Neuron (in vitro differentiated cells): ENCODE measurements around the gene CHRD.

Experiments used
- H2AFZ ChIP-seq: one replicate; pipeline ENCODE4 v1.6.1; 2013; ENCODE audit warnings: low read depth, mild to moderate bottlenecking, inconsistent platforms, low read length, moderate library complexity
- H3K27me3 ChIP-seq: one replicate; pipeline ENCODE4 v1.6.1; 2013; ENCODE audit warnings: low read length; ENCODE audit not compliant: insufficient read depth
- H3K36me3 ChIP-seq: one replicate; pipeline ENCODE4 v1.6.1; 2013; ENCODE audit warnings: low read length; ENCODE audit not compliant: insufficient read depth
- H3K4me1 ChIP-seq: one replicate; pipeline ENCODE4 v1.6.1; 2013; ENCODE audit warnings: low read length; ENCODE audit not compliant: insufficient read depth
- H3K4me3 ChIP-seq: 2 replicates; pipeline ENCODE4 v1.5.1; 2013; ENCODE audit warnings: mild to moderate bottlenecking, low read length, moderate library complexity
- H3K9me3 ChIP-seq: one replicate; pipeline ENCODE4 v1.6.1; 2013; ENCODE audit warnings: low read length

The CHRD gene

DNA sequence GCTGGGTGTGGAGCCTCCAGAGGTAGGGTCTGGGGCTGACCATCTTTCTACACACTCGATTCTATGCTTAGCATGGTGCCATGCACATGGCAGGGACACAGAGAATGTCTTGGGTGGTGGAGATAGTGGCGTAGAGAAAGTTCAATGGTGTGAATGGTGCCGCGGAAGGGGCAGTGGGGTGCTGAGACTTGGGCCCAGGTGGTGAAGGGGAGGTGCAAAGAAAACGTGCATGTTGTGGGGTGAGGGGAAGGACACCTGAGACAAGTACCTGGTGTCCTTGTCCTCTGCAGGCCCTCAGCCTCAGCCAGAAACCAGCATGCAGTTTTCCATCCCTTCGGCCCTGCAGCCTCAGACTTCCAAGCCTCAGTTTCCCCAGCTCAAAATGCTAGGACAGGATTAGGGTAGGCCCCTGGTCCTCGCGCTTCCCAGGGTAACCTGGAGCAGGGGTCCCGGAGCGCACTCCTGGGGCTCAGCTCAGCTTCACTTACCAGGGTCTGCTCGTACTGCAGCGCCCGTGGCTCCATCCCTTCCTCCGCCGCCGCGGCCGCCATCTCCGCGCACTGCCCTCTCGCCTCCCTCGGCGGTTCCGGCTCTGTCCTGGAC lies 18.8 kb upstream of the CHRD start:
- Histone ChIP-seq H3K27me3 (no peaks in the 10 kb centered on the region), H3K4me3 (peak overlapping the region; percentile 62)

DNA sequence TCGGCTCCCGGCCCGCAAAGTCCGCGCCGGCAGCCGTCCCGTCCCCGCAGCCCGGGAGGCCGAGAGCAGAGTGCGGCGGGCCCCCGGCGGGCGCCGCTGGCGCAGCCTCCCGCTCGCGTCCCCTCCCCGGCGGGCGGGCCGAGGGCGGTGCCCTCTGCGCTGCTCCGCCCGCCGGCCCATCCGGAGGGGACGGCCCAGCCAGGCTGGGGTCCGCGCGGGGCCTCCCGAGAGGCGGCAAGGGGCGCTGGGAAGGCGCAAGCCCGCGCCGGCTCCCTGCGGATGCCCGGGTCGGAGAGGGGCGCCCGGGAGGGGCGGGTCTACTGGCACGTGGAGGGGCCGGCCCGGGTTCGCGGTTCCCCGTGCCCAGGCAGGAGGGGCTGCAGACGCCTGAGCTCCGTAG lies 18.3 kb upstream of the CHRD start, which contains the start of the genes CLCN2 and POLR2H:
Gene CLCN2 (minus strand): TSS at position 74 of the 400 bp plus-strand sequence. CDS start 126 bp downstream, outside the sequence.
Gene POLR2H (plus strand): TSS at position 179 of the 400 bp plus-strand sequence. CDS start 1,783 bp downstream, outside the sequence.
- Histone ChIP-seq H3K4me3 (peak within 1 kb of the TSS; percentile 62), H2AFZ (no peak within 1 kb of the TSS), H3K27me3 (no peaks in the 10 kb centered on the region), H3K36me3 (peaks cover 33% of the 10 kb centered on the region), H3K4me1 (peaks cover 33% of the 10 kb centered on the region), H3K9me3 (no peaks in the 10 kb centered on the region)

More for the DNA sequence above, 18.8 kb upstream of the CHRD start:
- peaks cover 32% of the 10 kb centered on the region for H3K36me3 ChIP-seq
- peaks cover 33% of the 10 kb centered on the region for H3K4me1 ChIP-seq
- no peak overlapping the region for H2AFZ ChIP-seq
- H3K9me3 ChIP-seq = no peaks in the 10 kb centered on the region

DNA sequence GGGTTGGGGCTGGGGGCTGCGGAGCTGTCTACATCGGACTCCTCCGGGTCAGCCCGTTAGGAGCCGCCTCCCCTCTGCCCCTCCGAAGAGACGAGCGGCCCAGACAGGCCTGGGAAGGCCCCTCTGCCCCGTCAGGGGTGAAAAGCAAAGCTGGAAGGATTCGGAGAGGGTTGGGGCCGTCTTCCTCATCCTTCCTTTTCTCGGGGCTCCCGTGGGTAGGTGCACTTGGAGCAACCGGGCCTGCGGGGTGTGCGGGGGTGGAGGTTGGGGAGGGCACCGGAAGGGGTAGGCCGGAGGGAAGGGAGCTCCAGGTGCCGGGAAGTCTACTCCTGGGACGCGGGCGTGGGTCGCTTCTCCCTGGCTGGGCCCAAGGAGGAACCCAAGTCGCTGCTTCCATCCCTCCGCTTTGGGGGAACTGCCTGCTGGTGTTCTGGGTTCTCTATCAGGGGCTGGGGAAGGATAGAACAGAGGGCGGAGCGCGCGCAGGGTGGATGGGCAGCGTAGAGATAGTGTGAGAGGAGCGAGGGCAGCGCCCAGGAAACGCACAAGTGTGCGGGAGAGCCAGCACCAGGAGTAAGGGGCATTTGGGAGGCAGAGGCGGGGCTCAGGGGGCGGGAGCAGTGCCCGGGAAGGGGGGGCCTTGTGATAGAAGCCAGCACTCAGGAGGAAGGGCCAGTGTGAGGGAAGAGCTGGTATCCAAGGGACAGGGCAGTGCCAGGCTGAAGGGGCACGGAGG lies 17.8 kb upstream of the CHRD start:
- Histone ChIP-seq H3K27me3 (no peaks in the 10 kb centered on the region), H3K4me1 (peaks cover 33% of the 10 kb centered on the region), H3K9me3 (no peaks in the 10 kb centered on the region), H2AFZ (no peak overlapping the region), H3K4me3 (peak overlapping the region; percentile 62), H3K36me3 (peaks cover 36% of the 10 kb centered on the region)

DNA sequence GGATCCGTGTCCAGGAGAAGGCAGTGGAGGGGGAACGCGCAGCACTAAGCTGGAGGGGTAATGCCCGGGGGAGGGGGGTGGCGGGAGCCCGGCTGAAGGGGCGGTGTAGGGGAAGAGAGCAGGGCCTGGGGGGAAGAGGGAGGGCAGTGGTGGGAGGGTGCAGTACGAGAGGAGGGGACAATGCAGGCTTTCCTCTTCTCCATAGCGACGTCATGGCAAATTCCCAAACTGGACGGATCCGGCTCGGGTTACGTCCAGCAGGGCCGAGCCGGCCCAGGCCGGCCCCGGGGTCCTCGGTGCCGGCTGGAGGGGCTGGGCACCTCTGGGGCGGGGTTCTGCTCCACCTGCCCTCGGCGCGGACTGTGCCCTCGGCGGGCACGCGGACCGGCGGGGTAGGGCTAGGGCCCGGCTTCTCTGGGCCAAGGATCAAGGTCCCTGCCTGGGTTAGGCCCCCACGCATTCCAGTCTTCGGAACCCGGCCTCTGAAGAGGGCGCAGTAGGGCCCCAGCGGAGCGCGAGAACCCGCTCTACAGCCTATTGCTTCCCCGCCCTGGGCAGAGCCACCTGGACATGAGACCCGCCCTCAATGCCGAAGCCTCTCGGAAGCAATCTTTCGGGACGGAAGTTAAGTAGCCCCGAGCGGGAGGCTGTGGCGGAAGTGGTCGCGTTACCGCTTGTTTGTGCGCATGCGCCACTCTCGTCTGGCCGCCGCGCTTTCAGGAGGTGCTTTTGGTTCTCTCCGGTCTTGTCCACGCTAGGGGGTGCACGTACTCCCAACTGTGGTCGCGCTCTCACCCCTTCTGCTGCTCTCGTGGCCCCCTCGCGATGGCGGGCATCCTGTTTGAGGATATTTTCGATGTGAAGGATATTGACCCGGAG lies 16.9 kb upstream of the CHRD start:
- peak overlapping the region; percentile 62 for H3K4me3 ChIP-seq
- H3K4me1 ChIP-seq = peaks cover 33% of the 10 kb centered on the region
- no peaks in the 10 kb centered on the region for H3K9me3 ChIP-seq
- H3K36me3 ChIP-seq = peaks cover 35% of the 10 kb centered on the region
- no peak overlapping the region for H2AFZ ChIP-seq
- H3K27me3 ChIP-seq = no peaks in the 10 kb centered on the region

DNA sequence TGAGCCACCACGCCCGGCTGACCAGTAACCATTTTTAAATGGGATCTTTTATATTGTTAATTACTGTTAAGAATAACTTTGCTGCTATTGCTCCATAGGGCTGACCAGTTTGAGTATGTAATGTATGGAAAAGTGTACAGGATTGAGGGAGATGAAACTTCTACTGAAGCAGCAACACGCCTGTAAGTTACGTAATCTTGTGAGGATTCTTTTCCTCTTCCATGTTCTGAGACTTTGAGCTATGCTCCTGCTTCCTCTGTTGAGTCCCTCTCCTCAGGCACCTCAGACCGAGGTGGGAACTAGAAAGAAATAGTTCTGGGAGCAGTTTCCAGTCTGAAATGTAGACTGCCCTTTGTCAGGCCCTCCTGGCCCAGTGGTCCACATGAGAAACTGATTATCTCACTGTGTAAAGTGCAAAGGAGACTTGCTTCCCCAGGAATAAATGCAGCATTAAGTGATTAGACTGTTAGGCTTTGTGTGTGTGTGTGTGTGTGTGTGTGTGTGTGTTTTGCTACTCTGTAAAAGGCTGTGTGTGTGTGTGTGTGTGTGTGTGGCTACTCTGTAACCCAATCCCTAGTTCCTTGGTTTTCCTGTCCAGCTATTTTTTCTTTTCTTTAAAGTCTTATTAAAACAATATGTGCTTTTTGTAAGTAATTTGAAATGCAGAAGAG lies 13.1 kb upstream of the CHRD start:
- Histone ChIP-seq H3K27me3 (no peaks in the 10 kb centered on the region), H2AFZ (no peak overlapping the region), H3K36me3 (peaks cover 46% of the 10 kb centered on the region), H3K4me1 (peaks cover 21% of the 10 kb centered on the region), H3K9me3 (no peaks in the 10 kb centered on the region), H3K4me3 (no peak overlapping the region)

DNA sequence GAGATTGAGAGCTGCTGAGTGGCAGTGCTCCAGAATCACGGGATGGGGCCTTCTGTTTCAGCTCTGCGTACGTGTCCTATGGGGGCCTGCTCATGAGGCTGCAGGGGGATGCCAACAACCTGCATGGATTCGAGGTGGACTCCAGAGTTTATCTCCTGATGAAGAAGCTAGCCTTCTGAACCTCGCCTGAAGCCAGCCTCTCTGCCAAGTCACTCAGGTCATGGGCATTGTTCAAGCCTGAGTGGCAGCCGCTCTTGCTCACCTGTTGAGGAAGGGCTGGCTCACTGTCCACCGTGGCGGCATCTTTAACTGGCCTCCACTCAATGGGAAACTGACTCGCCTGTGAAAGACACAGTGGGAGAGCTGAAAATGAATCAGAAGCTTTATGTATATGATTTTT lies 11.7 kb upstream of the CHRD start:
- Histone ChIP-seq H3K4me1 (peaks cover 29% of the 10 kb centered on the region), H3K27me3 (no peaks in the 10 kb centered on the region), H3K36me3 (peaks cover 46% of the 10 kb centered on the region), H3K9me3 (no peaks in the 10 kb centered on the region), H3K4me3 (no peak overlapping the region), H2AFZ (no peak overlapping the region)

DNA sequence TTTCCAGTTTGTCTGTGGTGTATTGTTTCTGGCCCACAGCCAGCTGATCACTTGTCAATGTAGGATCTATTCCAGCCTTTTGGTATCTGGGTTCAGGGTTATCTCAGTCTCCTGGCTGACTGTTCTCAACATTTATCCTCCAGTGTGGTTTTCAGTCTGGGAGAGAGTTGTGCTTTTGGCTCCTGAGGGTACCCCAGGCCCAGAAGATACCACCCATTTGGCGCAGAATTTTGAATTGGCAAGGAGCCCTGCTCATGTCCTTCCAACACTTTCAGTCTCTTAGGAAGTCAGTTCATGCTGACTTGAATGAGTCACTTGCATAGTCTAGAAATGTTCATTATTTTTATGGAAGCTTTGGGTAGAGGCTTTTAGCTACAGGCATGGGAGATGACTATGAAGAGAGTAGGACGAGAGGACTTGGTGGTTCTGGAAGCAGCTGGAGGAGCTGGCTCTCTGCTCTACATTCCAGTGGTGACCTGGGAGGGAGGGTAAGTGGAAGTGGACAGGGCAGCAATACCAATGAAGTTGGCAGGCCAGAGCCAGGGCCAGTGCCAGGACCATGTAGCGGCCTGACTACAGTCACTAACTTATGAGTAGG lies 11.2 kb upstream of the CHRD start:
- Histone ChIP-seq H3K4me1 (peaks cover 27% of the 10 kb centered on the region), H2AFZ (no peak overlapping the region), H3K4me3 (no peak overlapping the region), H3K27me3 (no peaks in the 10 kb centered on the region), H3K36me3 (peaks cover 46% of the 10 kb centered on the region), H3K9me3 (no peaks in the 10 kb centered on the region)

DNA sequence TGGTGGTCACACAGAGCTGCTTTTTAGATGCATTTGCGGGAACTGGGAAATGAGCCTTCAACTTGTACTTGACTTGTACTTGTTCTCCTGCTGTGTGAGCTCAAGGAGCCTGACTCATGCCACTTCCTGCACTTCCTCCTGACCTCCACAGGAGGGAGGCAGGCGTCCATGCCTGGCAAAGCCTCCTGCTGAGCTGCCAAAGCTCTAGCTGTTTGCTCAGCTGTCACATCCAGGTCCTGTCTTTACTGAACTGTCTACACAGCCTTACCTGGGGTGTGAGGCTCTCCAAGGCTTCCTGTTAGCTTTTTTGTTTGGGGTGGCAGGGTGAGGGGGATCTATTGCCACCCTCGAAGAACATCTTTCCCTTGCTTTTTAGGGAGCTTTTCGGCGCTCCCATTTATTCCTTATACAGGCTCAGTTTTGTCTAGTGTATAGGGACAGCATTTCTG lies 8.3 kb upstream of the CHRD start:
- Histone ChIP-seq H3K9me3 (no peaks in the 10 kb centered on the region), H2AFZ (no peak overlapping the region), H3K4me1 (peaks cover 15% of the 10 kb centered on the region), H3K27me3 (no peaks in the 10 kb centered on the region), H3K36me3 (peaks cover 29% of the 10 kb centered on the region), H3K4me3 (no peak overlapping the region)

DNA sequence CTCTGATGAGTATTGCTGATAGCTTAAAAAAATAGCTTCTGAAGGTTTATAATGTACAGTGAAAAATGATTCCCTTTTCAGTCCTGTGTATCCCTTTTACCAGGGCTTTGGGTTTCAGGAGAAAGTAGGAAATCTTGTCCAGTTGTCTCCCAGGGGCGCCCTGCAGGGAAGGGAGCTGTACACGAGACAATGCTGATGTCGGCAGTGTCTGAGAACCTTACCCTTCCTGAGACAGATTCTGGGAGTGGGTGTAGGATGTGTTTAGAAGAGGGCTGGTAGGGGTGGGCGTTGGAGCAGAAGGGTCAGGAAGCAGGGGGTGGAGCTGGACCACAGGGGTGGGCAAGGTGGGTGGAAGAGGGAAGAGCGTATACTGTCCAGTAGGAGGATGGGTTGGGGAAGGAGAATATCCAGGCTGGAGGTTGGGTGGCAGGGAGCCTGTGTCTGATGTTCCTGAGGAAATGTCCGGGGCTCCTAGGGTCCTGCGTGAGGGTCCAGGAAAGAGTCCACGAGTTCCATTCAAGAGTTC lies 7.5 kb upstream of the CHRD start:
- Histone ChIP-seq H3K36me3 (peaks cover 22% of the 10 kb centered on the region), H2AFZ (no peak overlapping the region), H3K4me3 (no peak overlapping the region), H3K9me3 (no peaks in the 10 kb centered on the region), H3K4me1 (peaks cover 18% of the 10 kb centered on the region), H3K27me3 (no peaks in the 10 kb centered on the region)

DNA sequence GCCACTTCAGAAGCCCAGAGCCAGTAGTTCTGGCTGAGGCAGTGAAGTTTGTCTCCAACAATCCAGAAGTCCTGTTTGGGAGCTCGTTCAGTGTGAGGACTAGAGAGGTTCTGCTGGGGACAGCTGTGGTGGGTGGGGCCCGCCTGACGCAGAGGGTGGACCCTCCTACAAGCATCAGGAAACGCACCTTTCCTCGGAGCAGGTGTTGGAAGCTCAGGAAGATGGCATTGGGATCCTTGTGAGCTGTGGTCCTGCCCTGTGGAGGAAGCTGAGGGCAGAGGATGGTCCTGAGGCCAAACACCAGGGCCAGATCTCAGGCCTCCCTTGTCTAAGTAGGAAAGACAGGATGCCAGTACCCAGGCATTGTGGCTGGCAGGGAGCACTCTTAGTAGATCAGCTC lies 6.9 kb upstream of the CHRD start:
- H3K4me1 ChIP-seq = peaks cover 24% of the 10 kb centered on the region
- H3K4me3 ChIP-seq = no peak overlapping the region
- no peak overlapping the region for H2AFZ ChIP-seq
- H3K36me3 ChIP-seq = peaks cover 18% of the 10 kb centered on the region
- no peaks in the 10 kb centered on the region for H3K27me3 ChIP-seq
- H3K9me3 ChIP-seq = no peaks in the 10 kb centered on the region

DNA sequence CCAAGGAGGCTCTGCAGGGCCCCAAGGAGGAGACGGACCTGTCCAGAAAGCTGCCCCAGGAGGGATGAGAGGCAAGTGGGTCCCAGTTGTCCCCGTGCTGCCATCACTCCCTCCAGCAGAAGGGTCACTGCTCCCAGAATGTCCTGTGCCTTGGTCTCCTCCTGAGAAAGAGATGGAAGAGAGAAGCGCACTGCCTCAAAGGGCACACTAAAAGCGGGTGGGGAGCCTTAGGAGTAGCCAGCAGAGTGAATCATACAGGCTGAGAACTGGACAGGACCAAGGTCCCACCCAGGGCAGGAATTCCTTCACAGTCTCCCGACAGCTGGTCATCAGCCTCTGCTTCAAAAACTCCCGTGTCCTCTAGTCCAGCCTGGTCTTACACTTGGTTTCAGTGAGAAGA lies 6.4 kb upstream of the CHRD start:
- H3K4me3 ChIP-seq = no peak overlapping the region
- peaks cover 13% of the 10 kb centered on the region for H3K36me3 ChIP-seq
- H3K9me3 ChIP-seq = no peaks in the 10 kb centered on the region
- peaks cover 29% of the 10 kb centered on the region for H3K4me1 ChIP-seq
- no peak overlapping the region for H2AFZ ChIP-seq
- no peaks in the 10 kb centered on the region for H3K27me3 ChIP-seq
